SK-N-MC (cell line): ENCODE results near the gene SDSL.

Experiments used
- EZH2 ChIP-seq: fragments of 200-600 bp; sonication (generic); IDR thresholded peaks from one replicate; pipeline ENCODE4 v1.6.1; 2017; ENCODE audit warnings: antibody characterized with exemption
- POLR2AphosphoS5 ChIP-seq: IDR thresholded peaks from 2 replicates; pipeline ENCODE4 v1.6.1; 2012; ENCODE audit warnings: mild to moderate bottlenecking, low read depth, low read length, borderline replicate concordance

- TF ChIP-seq POLR2AphosphoS5: no peak
- TF ChIP-seq EZH2: no peak
Measured at GRCh38 chr12:113413488-113413939, 8.7 kb upstream of the SDSL start.
